ENCODE data around the gene ZNF236.

GRCh38 chr18:76839086-76839794, 16.9 kb downstream of the ZNF236 start:
- TF ChIP-seq POLR2AphosphoS5 (IDR thresholded peaks at IDR 0.05), result no peak
- no peak for TF ChIP-seq POLR2A (IDR thresholded peaks at IDR 0.05)
- TF ChIP-seq CTCF (IDR thresholded peaks at IDR 0.05), result no peak

Measured in sigmoid colon (tissue), 4 donors.